Calu3 (cell line): ENCODE measurements around the gene SIRT7. TPM values are rescaled to one million over a fixed set of nuclear protein-coding genes. Genes with fewer than 3 reads are reported as not detected.

Experiments used
- BruUV-seq: library from RNA; stranded (reverse); fragments of 400-500 nt; replicated peaks from 2 replicates; lab custom pipeline; 2021; lab: Mats Ljungman, UMichigan
- CTCF ChIA-PET: fragments of 300-600 bp; sonication (Branson Sonifier 250); formaldehyde crosslinking; loops from one replicate; lab custom pipeline; 2022; ENCODE audit warnings: antibody characterized with exemption; lab: Charles Lee
- DNase-seq: peaks from one replicate; pipeline ENCODE4 v3.0.0; 2022
- H3K27ac Mint-ChIP-seq: one replicate; pipeline ENCODE4 v1.8.0; 2022; ENCODE audit warnings: mixed read lengths; ENCODE audit not compliant: unreplicated experiment
- H3K27me3 Mint-ChIP-seq: one replicate; pipeline ENCODE4 v1.8.0; 2022; ENCODE audit warnings: mixed read lengths; ENCODE audit not compliant: unreplicated experiment
- H3K36me3 Mint-ChIP-seq: one replicate; pipeline ENCODE4 v1.8.0; 2022; ENCODE audit warnings: mild to moderate bottlenecking, moderate library complexity, mixed read lengths; ENCODE audit not compliant: insufficient read depth, unreplicated experiment
- H3K4me1 Mint-ChIP-seq: one replicate; pipeline ENCODE4 v1.8.0; 2022; ENCODE audit warnings: mild to moderate bottlenecking, low read depth, mixed read lengths; ENCODE audit not compliant: unreplicated experiment
- H3K4me3 Mint-ChIP-seq: one replicate; pipeline ENCODE4 v1.8.0; 2022; ENCODE audit warnings: mild to moderate bottlenecking, low read depth, moderate library complexity, mixed read lengths; ENCODE audit not compliant: unreplicated experiment
- H3K9me3 Mint-ChIP-seq: one replicate; pipeline ENCODE4 v1.8.0; 2022; ENCODE audit warnings: low read depth, mixed read lengths; ENCODE audit not compliant: unreplicated experiment
- CTCF ChIP-seq: fragments of 200-600 bp; IDR thresholded peaks from one replicate; pipeline ENCODE4 v1.8.0; 2022; ENCODE audit warnings: antibody characterized with exemption; ENCODE audit not compliant: unreplicated experiment
- intact Hi-C: fragments of 100-400 bp; cut with micrococcal nuclease; formaldehyde crosslinking; loops from one replicate; pipeline ENCODE4 v1.10.0; 2022; ENCODE audit not compliant: unreplicated experiment
- total RNA-seq: library from RNA; stranded (reverse); gene quantifications from 2 replicates; pipeline ENCODE4 v1.2.3, GENCODE V29; 2022

The SIRT7 gene
- total RNA-seq, 1 experiment from 2014 or later, result 50.3 TPM

DNA sequence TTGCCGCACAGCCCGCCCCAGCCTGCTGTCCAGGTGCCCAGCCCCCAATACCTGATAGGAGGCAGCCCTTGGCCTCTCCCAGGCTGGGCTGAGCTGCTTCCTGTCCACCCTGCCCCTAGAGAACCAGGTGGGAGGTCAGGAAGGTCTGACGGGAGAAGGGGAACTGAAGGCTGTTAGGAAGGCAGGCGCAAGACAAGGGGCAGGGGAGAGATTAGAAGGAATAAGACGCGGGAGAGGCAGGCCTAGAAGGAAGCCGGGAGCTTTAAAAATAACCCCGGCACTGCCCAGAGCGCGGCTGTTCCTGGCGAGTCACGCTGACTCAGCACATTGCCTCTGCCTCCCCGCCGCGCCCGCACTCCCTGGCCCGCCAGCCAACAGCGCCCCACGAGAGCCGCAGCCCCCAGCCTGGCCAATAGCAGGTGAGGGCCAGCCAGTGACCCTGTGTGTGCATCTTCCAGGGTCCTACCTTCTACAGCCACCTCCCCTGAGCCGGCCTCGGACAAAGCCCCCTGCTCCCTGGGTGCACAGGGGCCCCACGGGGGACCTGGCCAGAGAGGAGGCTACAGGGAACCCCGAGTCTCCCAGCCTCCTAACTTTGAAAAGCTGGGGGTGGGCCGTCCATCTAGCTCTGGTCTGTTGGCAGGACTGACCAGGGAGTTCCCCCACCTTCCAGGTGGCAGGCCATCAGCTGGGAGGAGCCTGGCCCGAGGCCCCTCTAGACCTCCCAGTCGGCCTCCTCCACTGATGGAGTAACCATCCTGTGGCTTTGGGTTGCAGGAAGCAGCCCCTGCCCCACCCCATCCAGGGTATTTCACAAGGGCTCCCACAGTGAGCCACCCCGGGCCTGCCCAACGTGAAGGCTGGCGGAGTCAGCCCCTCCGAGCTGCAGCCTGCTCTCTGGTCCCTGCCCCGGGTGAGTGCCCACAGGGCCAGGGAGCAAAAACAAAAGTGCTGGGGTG is 5.6 kb upstream of the SIRT7 start:
- intact Hi-C loops, result no loop called here
- Mint-ChIP-seq H3K4me1 (peaks cover 39% of the 10 kb centered on the region), H3K27me3 (no peaks in the 10 kb centered on the region), H3K9me3 (no peaks in the 10 kb centered on the region), H3K4me3 (peak overlapping the region; percentile 66), H3K36me3 (peaks cover 67% of the 10 kb centered on the region), H3K27ac (peak overlapping the region; percentile 65)
- TF ChIP-seq CTCF, result no peak
- no TSS peak for BruUV-seq
- CTCF ChIA-PET, result interaction anchor here (1.1 kb wide), 1 partner anchor 114 kb away, joined by 3 read pairs; the partner anchor contains the start of gene DCXR
- DNase-seq, result peak; percentile 62

GRCh38 chr17:81922566-81923301 is 4.8 kb upstream of the SIRT7 start:
- CTCF ChIA-PET, result no interaction called here
- H3K27ac Mint-ChIP-seq, result peak overlapping the region; percentile 65
- H3K36me3 Mint-ChIP-seq, result peaks cover 67% of the 10 kb centered on the region
- intact Hi-C loops, result no loop called here
- peak overlapping the region; percentile 66 for H3K4me3 Mint-ChIP-seq
- no TSS peak for BruUV-seq
- TF ChIP-seq CTCF, result no peak
- no peaks in the 10 kb centered on the region for H3K9me3 Mint-ChIP-seq
- H3K27me3 Mint-ChIP-seq, result no peaks in the 10 kb centered on the region
- DNase-seq, result no peak
- peaks cover 45% of the 10 kb centered on the region for H3K4me1 Mint-ChIP-seq

DNA sequence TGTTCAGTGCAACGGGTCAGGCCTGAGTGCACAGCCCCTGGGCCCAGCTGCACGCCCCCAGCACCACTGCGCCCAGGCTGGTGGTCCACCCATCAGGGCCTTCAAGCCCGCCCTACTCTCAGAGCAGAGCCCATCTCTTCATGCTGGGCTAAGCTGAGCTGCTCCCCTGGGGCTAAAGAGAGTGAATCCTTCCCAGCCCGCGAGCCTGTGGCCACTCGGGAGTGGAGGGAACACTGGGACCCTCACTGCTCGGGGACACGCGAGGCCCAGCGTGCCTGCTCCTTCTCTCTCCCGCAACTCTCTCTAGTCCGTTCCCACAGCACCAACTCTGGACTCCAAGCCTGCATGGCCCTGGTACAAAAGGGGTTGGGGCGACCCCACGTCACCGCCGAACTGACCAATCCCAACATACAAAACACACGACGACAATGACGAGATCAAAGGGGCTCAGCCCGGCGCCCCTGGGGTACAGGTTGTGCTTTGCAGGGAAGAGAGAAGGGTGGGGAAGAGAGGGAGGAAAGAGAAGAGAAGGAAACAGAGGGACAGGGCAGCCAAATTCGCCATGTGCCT is 4.1 kb upstream of the SIRT7 start:
- Mint-ChIP-seq H3K9me3 (no peaks in the 10 kb centered on the region), H3K4me3 (no peak overlapping the region), H3K27me3 (no peaks in the 10 kb centered on the region), H3K27ac (no peak overlapping the region), H3K36me3 (peaks cover 68% of the 10 kb centered on the region), H3K4me1 (peaks cover 49% of the 10 kb centered on the region)
- TF ChIP-seq CTCF, result no peak
- no peak for DNase-seq
- CTCF ChIA-PET, result no interaction called here
- no TSS peak for BruUV-seq
- intact Hi-C loops, result no loop called here

GRCh38 chr17:81921537-81921862 is 3.5 kb upstream of the SIRT7 start:
- DNase-seq, result no peak
- CTCF ChIA-PET, result no interaction called here
- no peaks in the 10 kb centered on the region for H3K9me3 Mint-ChIP-seq
- no TSS peak for BruUV-seq
- TF ChIP-seq CTCF, result no peak
- H3K4me1 Mint-ChIP-seq, result peaks cover 53% of the 10 kb centered on the region
- H3K36me3 Mint-ChIP-seq, result peaks cover 69% of the 10 kb centered on the region
- intact Hi-C loops, result no loop called here
- H3K4me3 Mint-ChIP-seq, result no peak overlapping the region
- H3K27ac Mint-ChIP-seq, result no peak overlapping the region
- no peaks in the 10 kb centered on the region for H3K27me3 Mint-ChIP-seq
